Epidermal melanocyte (primary cell): ENCODE data around the gene CADM2.

Experiments
- DNase-seq: peaks from one replicate; pipeline ENCODE4 v3.0.0; 2011; ENCODE audit warnings: low spot score; ENCODE audit not compliant: insufficient read length

CADM2 gene

DNA sequence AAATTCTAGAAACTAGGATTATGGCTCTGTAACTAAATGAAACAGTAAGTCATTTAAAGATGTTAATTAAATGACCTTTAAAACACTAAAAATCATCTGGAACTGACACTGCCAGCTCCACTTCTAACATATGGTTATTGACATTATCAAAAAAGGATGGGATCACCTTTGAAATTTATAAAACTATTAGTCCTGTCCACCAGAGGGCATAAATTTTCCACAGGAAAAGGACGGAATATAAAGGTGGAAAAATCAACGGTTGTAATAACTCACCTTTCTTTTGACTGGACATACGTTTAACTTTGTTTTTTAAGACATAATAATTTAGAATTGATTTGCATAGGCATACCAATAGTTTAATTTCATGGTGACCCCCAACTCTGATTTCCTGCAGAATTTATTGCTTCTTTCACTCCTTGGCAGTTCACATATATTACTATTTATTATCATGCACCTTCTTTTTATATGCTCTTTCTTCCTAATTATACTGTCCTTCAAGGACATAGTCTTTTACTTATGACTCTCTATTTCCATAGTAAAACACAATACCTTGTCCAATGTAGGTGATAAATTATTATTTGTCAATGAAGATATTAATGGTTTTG lies 345.7 kb downstream of the CADM2 start:
- no peak for DNase-seq

DNA sequence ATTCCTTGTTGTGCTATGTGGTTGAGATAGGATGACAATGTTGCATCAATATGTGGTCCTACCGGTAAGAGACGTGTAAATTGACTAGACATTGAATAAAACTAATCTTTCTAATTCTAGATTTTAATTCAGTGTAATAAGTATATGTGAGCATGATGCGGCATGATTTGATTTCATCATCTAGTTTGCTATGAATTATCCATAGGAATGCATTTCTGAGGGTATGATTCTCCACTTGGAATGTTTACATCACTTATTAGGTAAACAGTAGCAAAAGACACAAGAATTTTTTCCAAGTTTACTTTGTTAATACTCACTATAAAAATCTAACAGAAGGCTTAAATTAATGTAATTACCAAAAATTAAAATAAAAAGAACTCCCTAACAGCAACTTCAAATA lies 353.5 kb downstream of the CADM2 start:
- no peak for DNase-seq

DNA sequence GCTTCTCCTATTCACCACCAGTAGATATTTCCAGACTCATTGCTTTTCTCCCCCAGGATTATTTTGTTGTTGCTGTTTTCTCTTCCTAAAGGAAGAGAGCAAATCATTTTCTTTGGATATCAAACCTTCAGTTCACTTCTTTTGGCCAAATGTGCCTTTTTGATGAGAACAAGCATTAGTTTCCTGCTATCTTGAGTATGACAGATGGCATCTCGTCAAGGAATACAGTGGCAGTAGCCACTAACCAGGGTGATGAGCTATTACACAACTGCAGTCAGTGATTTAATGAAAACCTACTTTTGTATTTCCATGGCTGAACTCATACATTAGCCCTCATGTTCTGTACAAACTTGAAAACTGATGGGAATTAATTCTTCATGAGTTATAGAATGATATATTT lies 354.6 kb downstream of the CADM2 start:
- no peak for DNase-seq

DNA sequence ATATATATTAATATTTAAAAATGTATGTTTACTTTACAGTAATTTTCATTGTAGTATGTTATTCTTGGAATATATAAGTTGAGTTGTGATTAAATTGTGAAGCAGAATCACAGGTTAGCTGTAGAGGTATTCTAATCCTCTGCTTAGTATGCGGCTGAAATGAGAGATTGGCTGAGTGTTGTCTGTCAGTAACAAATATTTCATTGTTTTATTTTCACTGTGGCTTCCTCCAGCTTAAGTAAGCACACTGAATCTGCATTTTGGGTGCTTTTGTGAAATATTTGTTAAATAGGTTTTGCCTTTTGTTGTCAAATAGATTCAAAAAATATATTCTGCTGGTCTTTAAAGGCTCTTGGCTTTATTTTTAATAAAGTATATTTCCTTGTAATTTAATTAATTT lies 357.5 kb downstream of the CADM2 start:
- DNase-seq: no peak

DNA sequence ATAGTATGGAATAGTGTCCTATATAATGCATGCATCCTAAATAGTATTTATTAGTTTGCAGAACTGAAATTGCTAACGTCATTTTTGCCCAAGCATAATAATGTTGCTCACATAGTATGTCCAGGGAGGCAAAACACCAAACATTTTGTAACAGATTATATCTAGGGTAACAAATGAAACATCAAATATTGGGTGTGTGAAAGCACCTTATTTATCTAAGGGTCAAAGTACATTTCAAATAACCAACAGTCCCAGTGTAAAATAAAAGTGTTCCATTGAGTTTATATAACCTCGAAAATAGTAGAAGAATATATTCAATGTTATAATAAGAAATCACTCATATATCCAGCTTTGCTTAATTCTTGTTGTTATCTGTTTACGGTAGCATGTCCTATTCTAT lies 363.1 kb downstream of the CADM2 start:
- no peak for DNase-seq

DNA sequence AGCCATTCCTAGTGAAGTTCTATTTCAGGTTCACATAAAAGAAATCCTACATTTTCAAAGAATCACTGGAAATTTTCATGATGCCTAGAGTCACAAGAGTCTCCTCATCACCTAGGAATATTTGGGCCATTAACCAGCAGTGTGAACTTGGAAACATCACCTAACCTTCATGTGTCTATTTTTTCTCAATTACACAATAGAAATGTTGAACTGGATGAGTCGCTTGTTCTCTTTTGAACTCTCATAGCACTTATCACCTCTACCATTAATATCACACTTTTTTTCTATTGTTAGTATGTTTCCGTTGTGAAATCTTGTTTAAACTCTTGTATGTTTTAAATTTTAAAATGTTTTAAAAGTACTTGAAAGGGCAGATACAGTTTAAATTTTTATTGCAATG lies 371.3 kb downstream of the CADM2 start:
- no peak for DNase-seq

DNA sequence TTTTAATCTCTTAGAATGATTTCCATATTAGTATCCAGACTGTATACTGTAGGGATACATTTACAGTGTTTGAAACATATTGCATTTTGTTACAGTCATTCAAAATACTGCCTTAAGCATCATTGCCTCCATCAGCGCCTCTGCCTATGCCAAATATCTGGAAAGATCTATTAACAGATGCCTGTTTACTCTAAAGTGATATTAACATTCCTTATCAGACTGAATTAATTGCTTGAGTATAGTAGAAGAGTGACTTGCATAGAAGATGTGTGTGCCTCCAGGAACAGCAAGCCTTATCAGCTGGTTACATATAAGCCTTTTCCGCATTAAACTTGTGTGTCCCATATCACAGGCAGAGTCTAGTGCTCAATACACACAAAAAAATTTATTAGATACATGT lies 379.1 kb downstream of the CADM2 start:
- DNase-seq: no peak

DNA sequence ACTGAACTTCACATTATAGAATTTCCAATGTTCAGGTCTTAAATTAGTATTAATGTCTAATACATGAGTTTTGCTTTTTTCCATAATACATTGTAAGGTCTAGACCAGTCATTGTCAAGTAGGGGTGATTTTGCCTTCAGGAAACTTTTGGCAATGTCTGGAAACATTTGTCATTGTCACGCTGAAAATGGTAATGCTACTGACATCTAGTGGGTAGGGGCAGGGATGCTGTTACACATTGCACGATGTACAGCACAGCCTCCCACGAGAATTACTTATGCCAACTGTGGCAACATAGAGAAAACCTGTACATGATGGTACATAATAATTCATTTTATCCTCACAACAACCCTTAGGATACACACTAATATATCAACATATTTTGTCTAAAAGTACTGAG lies 384.1 kb downstream of the CADM2 start:
- no peak for DNase-seq

DNA sequence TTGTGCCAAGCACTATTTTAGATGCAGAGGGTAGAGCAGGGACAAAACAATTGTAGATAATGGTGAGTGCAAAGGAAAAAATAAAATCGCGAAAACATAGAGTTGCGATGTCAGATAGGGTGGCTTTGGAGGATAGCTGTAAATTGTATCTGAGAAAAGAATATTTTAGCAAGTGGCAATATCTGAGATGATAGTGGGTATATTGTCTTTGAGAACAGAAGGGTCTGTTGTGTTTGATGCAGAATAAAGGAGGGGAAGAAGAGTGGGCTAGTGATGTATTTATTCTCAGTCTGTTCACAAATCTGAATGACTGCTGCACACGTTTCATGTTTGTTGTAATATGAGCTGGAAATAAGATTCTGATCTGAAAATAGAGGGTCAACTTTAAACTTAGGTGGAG lies 396.8 kb downstream of the CADM2 start:
- no peak for DNase-seq

DNA sequence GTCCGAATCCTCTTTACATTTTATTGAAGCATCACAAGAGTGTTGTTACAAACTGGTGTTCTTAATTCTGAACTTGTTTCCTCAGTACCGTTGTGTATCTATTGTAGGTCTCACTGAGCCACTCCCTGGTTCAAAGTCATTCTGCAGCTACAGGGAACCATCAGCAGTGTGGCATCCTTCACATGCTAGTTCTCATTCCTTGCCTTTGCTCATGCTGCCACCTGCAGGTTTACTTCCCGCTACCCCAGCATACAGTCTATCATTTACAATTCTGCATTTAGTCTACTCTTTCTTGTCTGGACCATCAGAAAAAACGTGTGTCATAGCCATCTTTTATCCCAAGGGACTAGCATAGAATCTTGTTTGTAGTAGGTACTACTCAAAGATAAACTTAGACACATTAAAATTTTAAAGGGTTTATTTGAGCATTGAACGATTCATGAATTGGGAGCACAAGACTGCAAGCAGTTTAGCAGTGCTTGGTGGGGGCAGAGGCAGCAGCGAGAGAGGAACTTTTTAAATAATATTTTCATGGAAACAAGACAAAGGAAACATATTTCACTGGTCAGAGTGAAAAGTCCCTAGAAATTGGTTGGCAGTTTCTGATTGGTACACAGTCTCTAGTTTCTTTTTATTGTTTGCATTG lies 402.1 kb downstream of the CADM2 start:
- no peak for DNase-seq

DNA sequence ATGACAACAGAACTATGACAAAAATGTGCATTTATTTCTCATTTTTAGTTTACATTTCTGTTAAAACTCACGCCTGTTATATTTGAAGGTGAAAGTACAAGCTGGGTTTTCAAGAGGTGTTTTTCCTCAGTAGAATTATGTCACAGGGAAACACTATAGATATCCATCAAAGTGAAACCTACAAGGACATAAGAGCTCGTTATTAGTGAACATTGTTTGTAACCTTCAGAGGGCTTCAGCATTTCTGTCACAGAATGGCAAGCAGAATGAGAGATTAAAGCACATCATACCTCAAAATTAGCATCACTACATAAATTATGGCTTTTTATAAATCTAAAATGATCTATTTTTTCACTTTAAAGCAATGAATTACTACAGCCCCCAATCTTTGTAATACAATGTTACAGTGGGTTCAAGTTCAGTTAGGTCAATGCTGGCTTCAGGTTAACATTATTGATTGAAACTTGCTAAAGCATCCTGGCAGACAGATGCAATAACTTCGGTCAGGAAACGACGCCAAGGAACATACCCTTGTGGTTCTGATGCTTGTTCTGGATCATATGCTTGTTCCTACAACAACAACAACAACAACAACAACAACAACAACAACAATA lies 405.6 kb downstream of the CADM2 start:
- DNase-seq: no peak

DNA sequence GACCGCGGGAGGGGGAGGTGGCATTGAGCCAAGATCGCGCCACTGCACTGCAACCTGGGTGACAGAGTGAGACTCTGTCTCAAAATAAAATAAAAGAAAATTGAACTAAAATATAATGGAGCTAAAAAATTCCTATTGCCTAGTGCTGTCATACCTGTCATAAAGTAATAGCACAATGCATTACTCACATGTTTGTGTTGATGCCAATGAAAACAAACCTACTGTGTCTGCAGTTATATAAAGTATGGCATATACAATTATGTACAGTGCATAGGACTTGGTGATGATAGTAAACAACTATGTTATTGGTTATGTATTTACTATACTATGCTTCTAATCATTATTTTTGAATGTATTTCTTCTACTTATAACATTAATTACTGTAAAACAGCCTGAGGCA lies 411.6 kb downstream of the CADM2 start:
- DNase-seq: no peak

DNA sequence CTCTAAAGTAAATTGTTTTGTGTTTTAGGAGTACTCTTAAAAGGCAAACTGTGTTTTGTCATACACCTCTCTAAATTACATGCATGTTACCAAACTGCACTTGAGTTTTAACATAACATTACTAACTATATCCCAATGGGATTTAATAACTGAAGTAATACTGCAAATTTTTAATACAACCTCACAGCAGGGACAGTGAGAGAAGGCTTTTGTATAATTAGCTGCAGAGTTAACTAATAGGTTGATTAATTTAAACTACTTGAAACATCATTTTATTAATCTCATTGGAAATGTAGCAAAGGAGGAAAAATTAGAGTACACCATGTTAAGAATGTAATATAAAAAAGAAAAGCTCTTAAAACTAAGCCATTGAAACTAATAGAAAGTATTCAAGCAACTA lies 417.3 kb downstream of the CADM2 start:
- no peak for DNase-seq

DNA sequence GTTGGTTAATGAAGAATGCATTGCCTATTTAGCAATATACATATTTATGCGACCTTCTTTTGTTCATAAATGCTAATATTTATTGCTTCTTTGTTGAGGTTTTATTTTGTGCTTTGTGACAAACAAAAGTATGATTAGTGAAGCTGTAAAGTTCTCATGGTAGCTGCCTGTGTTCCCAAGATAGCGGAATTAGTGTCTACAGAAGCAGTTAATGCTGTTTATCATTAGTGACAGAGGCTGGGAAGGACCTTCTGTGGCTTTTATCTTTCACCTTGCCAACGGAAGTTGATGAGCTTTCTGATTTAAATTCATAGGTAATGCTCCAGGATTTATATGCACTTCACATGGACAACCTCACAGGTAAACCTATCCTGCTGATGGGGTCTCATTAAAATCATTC lies 418.3 kb downstream of the CADM2 start:
- no peak for DNase-seq

DNA sequence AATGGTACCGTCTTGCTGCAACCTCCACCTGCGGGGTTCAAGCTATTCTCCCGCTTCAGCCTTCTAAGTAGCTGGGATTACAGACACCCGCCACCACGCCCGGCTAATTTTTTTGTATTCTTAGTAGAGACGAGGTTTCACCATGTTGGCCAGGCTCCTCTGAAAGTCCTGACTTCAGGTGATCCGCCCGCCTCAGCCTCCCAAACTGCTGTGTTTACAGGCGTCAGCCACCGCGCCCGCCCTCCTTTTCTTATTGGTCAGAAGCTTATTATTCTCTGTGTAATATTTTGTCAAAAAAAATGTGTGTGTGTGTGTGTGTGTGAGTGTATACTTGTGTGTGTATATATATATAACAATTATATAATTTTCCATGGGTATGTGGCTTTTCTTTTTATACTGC lies 425.6 kb downstream of the CADM2 start:
- no peak for DNase-seq

DNA sequence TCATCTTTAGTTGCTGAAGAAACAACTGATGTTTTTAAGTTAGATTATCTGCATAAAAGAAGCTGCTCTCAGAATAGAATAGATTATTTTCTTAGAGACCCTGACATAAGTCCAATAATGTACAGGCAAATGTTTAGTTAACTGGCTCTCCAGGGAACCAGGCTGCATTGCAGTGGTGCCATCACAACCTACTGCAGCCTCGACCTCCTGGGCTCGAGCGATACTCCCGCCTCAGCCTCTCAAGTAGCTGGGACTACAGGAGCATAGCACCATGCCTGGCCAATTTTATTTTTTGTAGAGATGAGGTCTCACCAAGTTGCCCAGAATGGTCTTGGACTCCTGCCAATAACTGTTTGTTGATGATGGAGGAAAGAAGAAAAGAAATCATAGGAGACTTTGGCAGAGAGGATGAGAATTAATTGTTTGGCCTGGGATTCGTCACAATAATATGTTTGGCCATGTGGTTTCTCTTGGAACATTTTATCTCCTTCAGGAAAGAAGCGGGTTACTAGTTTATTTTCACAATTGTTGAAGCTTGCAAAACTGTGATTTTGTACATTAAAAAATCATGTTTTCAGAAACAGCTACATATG lies 429.2 kb downstream of the CADM2 start:
- DNase-seq: no peak

DNA sequence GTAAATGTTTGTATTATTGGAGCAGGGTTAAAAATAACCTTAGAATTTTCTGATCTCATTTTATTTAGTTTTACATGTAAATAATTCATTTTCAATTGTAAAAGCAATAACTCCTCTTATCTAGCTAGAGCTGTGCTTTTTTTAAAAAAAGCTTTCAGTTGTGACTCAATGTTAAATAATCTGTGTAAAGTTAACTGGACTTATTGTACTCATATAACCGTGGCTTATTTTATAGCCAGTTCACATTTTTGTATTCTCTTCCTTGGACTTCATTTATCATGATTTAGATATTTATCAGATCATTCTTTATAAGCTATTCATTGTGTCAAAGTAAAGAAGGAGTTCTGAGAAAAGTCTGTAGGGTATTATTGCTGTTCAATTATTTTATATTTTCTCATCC lies 435.6 kb downstream of the CADM2 start:
- DNase-seq: no peak

DNA sequence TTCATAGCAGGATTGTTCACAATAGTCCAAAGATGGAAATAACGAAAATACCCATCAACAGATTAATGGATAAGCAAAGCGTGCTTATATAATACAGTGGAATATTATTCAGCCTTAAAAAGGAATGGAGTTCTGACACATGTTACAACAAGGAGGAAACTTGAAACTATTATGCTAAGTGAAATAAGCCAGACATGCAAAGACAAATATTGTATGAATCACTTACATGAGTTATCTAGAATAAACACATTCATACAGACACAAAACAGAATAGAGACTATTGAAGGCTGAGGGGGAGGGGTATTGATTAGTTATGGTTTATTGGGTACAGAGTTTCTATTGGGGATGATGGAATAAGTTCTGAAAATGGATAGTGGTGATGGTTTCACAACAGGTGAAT lies 438.6 kb downstream of the CADM2 start:
- DNase-seq: no peak

DNA sequence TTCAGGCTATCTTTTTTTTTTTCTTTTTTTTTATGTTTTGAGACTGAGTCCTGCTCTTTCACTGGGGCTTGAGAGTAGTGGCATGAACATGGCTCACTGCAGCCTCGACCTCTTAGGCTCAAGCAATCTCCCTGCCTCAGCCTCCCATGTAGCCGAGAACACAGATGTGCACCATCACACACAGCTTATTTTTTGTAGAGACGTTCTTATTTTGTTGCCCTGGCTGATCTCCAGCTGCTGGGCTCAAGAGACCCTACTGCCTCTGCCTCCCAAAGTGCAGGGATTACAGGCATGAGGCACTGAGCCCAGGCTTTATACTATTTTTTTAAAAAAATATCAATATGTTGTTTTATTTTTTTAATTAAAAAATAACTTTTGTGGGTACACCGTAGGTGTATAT lies 467.3 kb downstream of the CADM2 start:
- DNase-seq: no peak

DNA sequence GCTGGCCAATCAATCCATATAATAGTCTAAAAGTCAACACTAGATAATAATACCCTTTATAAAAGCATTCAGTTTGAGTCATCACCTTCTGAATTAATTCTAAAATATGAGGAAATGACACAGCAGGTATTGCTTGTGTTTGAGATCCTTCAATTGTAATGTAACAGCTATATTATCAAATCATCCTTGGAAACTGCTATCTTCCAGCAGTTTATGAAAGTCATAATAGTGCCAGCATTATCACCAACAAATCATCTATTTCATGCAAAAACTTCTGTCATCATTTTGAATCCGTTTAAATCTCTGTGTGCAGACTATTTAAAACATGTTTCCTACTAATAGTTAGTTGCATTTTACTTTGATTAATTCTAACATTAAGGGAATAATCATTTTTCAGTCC lies 468.7 kb downstream of the CADM2 start:
- no peak for DNase-seq

DNA sequence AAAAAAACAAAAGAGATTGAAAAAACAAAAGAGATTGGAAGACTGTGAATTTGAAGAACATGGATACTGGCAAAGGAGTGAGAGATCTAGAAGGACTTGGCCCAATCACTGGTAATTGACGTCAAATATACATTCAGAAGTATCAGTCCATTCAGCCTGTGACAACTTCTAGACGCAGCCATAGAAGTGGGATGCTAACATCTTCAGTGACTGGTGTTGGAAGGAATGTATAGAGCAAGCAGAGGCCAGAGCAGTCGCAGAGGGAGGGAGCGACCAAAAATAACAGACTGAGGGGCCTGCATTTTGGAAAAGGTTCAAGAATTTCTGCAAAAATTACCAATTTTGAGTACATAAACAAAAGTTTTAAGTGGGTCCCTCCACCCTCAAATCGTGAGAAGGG lies 473.3 kb downstream of the CADM2 start:
- DNase-seq: no peak

DNA sequence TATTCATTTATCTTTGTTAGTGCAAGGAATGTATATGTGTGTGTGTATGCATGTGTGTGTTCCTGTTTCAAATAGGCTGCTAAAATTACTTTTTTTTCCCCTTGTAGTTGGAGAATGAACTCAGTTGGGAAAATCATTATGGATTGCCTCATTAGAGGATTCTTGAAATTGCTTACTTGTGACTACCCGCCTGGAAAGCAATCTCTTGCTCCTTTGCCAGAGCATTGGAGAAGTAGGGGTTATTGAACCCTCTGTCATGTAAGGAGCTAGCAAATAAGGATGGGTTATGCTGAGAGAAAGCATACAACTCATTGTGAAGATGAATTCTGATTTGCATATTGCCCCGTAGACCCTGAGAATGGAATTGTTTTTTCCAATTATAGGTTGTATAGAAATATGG lies 474.5 kb downstream of the CADM2 start:
- DNase-seq: no peak
